MM.1S (cell line): Measurements from ENCODE around the gene GPX6.
A peak's percentile ranks its signal among the peaks of the same experiment; 100 is the strongest.

Source experiments
- CTCF ChIP-seq: fragments of 300-600 bp; sonication (generic); IDR thresholded peaks from 2 replicates; pipeline ENCODE4 v1.5.1; 2016; ENCODE audit warnings: antibody characterized with exemption, low read length, mixed read lengths
- EZH2 ChIP-seq: fragments of 300-600 bp; sonication (generic); optimal IDR thresholded peaks from 2 replicates; pipeline ENCODE3; 2017; ENCODE audit warnings: low read depth, mild to moderate bottlenecking, antibody characterized with exemption, low read length, mixed read lengths
- EZH2phosphoT487 ChIP-seq: fragments of 300-600 bp; sonication (generic); IDR thresholded peaks from 2 replicates; pipeline ENCODE4 v1.6.1; 2018; ENCODE audit warnings: antibody characterized with exemption, low read length

- 0 out of 2 replicates have a peak, but pooled peaks have one; percentile 16 for TF ChIP-seq CTCF
- no peak for TF ChIP-seq EZH2
- no peak for TF ChIP-seq EZH2phosphoT487
Measured at GRCh38 chr6:28496099-28496779, 19.4 kb downstream of the GPX6 start.
